ENCODE measurements around the gene SLC25A11.

The SLC25A11 gene, protein sequence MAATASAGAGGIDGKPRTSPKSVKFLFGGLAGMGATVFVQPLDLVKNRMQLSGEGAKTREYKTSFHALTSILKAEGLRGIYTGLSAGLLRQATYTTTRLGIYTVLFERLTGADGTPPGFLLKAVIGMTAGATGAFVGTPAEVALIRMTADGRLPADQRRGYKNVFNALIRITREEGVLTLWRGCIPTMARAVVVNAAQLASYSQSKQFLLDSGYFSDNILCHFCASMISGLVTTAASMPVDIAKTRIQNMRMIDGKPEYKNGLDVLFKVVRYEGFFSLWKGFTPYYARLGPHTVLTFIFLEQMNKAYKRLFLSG

DNA sequence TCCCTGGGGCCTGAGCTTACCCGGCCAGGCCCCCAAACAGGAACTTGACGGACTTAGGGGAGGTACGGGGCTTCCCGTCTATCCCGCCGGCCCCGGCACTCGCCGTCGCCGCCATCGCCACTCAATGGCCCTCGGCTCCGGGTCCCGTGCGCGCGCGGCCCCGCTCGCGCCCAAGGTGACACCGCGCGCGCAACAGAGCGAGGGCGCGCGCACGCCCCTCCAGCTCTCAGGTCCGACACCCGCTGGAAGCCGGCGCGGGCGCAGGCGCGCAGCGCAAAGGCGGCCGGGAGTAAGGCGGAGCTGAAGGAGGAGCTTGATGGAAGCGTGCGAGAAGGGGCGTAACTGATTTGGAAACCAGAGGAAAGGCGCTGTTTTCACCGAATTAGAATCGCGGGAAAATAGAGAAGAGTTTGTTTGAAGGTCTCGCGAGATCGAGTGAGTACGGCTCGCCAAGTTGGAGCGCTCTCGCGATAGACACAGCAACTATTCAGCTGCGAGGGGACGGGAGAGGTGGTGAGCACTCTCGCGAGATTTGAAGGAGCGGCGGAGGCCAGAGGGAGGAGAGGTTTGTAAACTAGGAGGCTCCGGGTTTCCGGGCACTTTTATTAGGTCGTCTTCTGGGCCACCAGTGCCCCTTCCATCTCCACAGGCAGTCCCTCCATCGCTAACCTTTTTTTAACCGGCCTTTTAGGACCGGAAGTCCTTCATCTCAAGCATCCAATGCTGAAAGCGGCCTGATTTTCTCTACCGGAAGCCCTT lies at the start of gene SLC25A11, which contains the start of gene RNF167:
Gene SLC25A11, minus strand, starts transcription at position 251 of the 759 bp plus-strand sequence. Its CDS starts 136 bp downstream, at position 115.
Gene RNF167, plus strand, starts transcription at position 473 of the 759 bp plus-strand sequence. CDS start 642 bp downstream, outside the sequence.
- Histone ChIP-seq H3K9ac (ENCODE audit: low read depth, low read length) (peak within 1 kb of the TSS; percentile 98), H3K4me1 (ENCODE audit: insufficient read depth, low read length) (peaks cover 12% of the 10 kb centered on the region; the same call in 1 of the 2 replicates), H3K36me3 (ENCODE audit: insufficient read depth, low read length) (peaks cover 4% of the 10 kb centered on the region; the same call in 1 of the 2 replicates), H3K9me3 (ENCODE audit: control insufficient read depth, insufficient read depth, low read length) (no peaks in the 10 kb centered on the region)

DNA sequence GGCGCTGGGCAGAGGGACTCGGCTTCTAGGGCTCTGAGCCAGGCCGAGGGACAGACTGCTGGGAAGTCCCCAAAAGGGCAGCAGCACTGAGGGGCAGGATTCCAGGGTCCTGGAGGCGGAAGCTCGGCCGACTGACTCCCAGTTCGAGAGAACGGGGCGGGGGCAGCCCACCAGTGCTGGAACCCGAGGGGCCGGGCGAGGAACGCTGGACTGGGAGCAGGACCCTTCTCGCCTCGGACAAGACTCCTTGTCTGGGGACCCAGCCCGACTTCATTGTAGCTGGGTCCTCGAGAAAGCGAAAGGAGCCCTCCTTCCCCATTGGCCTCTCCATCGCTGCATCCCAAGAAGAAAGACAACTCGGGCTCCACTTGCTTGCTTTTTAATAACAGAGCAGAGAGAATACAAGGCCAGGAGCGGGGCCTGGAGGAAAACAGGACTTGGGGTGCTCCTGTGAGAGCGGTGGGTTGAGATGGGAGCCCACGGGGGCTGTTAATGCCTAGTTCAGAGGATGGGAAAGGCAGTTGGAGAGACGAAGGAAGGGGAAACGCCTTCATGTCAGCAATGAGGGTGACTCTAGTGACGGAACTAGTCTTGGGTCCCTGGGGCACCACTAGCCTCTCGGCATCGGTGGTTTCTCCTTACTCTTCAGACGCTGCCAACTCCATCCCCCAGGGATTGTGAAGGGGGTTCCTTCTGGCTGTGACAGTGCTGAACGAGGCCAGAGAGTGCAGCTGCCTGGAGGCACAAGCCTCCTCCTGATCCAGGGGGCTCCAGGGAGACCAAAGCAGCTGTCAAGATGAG lies 48.1 kb upstream of the SLC25A11 start:
- Histone ChIP-seq H3K36me3 (ENCODE audit: insufficient read depth, low read length) (no peaks in the 10 kb centered on the region; the same call in 1 of the 2 replicates), H3K9ac (ENCODE audit: low read depth, low read length) (peak overlapping the region; percentile 70), H3K4me1 (ENCODE audit: insufficient read depth, low read length) (peaks cover 4% of the 10 kb centered on the region; the same call in 1 of the 2 replicates), H3K9me3 (ENCODE audit: control insufficient read depth, insufficient read depth, low read length) (no peaks in the 10 kb centered on the region)

DNA sequence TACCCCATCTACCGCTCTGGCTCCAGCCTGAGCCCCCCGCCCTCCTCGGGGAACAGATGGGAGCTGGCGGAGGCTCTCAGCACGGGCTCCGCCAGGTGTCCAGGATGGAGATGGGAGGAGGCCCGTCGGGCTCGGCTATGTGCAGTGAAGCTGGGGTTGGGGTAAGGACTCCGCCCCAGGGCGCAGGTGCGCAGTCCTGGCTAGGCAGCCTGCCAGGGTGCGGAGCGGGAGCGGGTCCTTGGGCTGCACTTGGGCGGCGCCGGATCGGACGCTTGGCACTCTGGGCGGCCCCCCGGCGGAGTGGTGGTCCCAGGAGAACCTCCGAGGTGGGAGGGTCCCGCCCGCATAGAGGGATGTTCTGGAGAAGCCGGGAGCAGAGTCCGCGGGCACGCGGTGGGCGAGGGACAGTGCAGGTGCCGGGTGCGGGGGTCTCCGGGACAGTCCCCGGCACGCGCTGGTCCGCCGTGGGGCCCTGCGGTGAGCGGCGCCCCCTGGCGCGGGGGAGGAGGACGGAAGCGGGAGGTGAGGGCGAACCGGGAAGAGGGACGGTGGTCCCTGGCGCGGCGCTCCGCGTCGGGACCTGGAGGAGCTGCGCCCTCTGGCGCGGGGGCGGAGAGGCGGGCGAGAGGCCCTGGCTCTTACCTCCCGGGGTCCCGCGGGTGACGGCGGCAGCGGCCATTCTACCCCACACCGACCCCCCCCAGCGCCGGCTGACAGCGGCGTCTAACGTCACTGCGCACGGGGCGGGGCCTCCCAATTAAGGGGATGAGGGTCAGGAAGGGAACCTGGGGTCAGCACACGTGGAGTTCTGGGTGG lies 47.3 kb upstream of the SLC25A11 start, which contains the start of gene CAMTA2:
Gene CAMTA2, minus strand, starts transcription at position 725 of the 816 bp plus-strand sequence. CDS start 1,453 bp downstream, outside the sequence.
- Histone ChIP-seq H3K9ac (ENCODE audit: low read depth, low read length) (peak within 1 kb of the TSS; percentile 70), H3K4me1 (ENCODE audit: insufficient read depth, low read length) (peaks cover 4% of the 10 kb centered on the region; the same call in 1 of the 2 replicates), H3K36me3 (ENCODE audit: insufficient read depth, low read length) (no peaks in the 10 kb centered on the region; the same call in 1 of the 2 replicates), H3K9me3 (ENCODE audit: control insufficient read depth, insufficient read depth, low read length) (no peaks in the 10 kb centered on the region)

DNA sequence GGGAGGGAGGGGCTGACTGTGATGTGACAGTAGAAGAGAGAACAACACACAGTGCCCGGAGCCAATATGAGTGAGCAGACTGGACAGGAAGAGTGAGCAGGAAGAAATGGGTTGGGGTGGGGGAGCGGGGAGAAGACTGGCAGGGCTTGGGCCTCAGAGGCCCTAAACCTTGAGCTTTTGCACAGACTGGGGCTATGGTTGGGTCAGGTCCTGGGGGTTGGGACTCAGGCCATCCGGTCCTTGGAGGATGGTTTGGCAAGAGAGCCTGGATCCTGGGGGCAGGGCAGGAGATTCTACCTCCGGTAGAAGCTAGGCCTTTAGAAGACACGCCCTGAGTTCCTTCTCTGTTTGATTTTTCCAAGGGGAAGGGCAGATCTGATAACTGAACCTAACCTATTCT lies 46.6 kb upstream of the SLC25A11 start:
- Histone ChIP-seq H3K36me3 (ENCODE audit: insufficient read depth, low read length) (no peaks in the 10 kb centered on the region; the same call in 1 of the 2 replicates), H3K9ac (ENCODE audit: low read depth, low read length) (peak overlapping the region; percentile 70), H3K4me1 (ENCODE audit: insufficient read depth, low read length) (peaks cover 4% of the 10 kb centered on the region; the same call in 1 of the 2 replicates), H3K9me3 (ENCODE audit: control insufficient read depth, insufficient read depth, low read length) (no peaks in the 10 kb centered on the region)

DNA sequence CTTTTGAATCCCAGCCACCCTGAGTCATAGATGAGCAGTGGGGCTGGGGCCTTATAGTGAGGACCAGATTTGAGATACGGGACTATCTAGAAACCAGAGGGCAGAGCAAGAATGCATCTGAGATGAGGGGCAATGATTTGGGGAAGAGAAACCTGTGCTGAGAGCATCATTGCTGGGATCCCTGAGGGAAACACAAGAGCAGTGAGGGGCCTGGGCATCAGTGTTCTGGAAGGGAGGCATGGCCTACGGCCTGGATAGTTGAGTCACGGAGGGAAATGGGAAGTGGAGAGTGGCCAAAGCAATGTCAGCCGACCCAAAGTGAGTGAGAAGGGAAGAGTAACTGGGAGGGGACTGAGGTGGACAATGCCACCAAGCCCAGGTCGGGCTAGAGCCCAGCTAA lies 42.5 kb upstream of the SLC25A11 start:
- Histone ChIP-seq H3K36me3 (ENCODE audit: insufficient read depth, low read length) (peaks cover 8% of the 10 kb centered on the region; the same call in 1 of the 2 replicates), H3K4me1 (ENCODE audit: insufficient read depth, low read length) (peaks cover 5% of the 10 kb centered on the region), H3K9ac (ENCODE audit: low read depth, low read length) (no peak overlapping the region), H3K9me3 (ENCODE audit: control insufficient read depth, insufficient read depth, low read length) (no peaks in the 10 kb centered on the region)

DNA sequence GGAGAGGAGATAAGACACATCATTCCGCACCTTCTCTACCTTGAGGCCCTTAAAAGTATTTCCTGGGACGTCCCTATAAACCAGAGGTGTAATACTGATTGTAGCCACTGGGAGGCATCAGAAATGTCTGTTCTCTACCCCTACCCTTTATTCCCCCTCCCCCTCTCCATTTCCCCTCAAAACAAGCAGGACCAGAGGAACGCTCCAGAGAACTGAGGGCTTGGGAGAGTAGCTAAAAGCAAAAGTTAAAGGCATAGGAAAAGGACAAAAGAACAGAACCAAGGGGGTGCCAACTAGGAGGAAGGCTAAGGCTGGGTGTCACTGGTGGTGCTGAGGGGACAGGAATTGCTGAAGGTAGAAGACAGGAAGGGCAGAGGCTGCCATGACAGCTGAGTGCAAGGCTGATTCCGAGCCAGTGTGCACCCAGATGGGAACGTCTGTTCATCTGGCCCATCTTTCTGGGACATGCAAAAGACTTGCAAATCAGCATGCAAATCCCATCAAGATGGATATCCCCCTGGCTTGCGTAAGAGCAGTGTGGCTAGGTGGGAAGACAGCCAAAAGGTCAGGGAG lies 40.9 kb upstream of the SLC25A11 start:
- Histone ChIP-seq H3K36me3 (ENCODE audit: insufficient read depth, low read length) (peaks cover 8% of the 10 kb centered on the region; the same call in 1 of the 2 replicates), H3K9me3 (ENCODE audit: control insufficient read depth, insufficient read depth, low read length) (no peaks in the 10 kb centered on the region), H3K4me1 (ENCODE audit: insufficient read depth, low read length) (peaks cover 5% of the 10 kb centered on the region), H3K9ac (ENCODE audit: low read depth, low read length) (no peak overlapping the region)

DNA sequence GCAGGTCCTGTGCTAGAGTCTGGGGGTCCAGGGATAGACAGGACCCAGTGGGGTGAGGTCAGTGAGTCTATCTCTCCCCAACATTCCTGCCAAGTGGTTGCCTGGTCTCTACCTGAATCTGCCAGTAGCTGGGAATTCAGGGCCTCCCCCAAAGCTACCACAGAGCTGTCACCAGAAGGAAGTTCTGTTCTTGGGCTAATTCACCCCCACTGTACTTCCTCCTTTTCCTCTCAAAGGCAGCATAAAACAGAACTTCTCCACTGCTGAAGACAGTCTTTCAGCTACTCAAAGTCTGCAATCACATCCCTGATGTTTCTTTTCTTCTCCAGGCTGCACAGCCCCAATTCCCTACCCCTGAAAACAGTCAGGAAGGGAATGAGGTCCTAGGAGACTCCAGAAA lies 38.9 kb upstream of the SLC25A11 start:
- Histone ChIP-seq H3K9ac (ENCODE audit: low read depth, low read length) (no peak overlapping the region), H3K36me3 (ENCODE audit: insufficient read depth, low read length) (peaks cover 8% of the 10 kb centered on the region; the same call in 1 of the 2 replicates), H3K4me1 (ENCODE audit: insufficient read depth, low read length) (peaks cover 5% of the 10 kb centered on the region), H3K9me3 (ENCODE audit: control insufficient read depth, insufficient read depth, low read length) (no peaks in the 10 kb centered on the region)

DNA sequence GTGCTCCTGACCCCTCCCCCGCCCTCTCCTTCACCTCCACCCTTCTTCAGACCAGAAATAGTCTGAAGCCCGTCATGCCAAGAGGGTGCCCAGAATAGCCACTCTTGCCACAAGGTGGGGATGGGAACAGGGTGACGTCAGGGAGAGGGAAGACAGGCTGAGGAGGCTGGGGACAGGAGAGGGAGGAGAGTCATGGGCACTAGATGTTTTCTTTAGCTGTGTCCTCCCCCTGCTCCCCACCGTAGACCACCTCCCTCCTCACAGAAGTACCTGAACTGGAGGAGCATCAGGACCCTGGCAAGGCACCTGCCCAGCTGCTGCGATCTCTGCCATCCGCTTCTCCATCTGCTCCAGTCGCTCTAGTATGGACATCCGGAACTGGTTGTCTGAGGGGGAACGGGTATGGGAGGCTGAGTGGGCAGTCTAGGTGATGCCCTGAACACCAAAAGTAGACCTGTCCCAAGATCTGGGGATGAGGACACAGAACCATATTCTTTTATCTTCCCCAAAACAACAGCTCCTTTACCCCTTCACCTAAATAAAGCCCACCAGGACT lies 34.3 kb upstream of the SLC25A11 start:
- H3K9ac ChIP-seq (ENCODE audit: low read depth, low read length) = no peak overlapping the region
- H3K4me1 ChIP-seq (ENCODE audit: insufficient read depth, low read length) = peaks cover 15% of the 10 kb centered on the region
- H3K9me3 ChIP-seq (ENCODE audit: control insufficient read depth, insufficient read depth, low read length) = no peaks in the 10 kb centered on the region
- peaks cover 13% of the 10 kb centered on the region for H3K36me3 ChIP-seq (ENCODE audit: insufficient read depth, low read length)

DNA sequence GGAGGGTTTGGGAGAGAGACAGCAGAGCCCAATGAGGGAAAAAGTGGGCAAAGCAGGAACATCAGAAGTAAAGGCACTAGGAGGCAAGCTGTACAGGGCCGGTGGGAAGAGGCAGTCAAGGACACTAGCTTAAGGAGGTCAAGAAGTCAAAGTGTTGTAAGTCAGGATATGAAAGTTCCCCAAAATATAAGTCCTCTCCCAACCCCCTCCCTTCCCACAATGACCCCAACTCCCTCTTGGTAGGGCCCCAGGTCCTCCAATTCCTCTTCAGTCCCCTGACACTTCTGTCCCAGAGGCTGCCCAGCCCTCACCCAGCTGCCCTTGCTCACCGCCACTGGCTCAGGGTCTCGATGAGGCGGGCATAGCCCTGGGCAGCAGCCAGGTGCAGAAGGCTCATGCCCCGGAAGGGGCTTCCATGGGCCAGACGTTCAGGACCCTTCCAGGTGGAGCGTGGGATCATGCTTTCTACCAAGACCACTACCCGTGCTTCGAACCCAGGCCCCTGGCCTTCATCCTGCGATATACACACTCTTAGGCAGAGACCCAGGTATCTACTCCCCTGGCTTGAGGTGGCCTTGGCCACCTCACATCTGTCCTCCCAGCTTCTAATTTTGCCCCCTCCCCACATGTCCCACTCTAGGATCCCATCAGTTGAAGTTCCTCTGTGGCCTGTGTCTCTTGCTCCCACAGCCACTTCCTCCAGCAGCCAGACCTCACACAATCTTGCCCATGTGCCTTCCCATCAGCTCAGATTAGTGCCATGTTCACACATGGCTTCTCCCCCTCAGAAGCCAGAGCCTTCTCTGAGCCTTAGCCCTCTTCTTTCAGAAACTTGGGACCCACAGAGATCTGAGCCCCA lies 33.6 kb upstream of the SLC25A11 start:
- no peaks in the 10 kb centered on the region for H3K9me3 ChIP-seq (ENCODE audit: control insufficient read depth, insufficient read depth, low read length)
- H3K4me1 ChIP-seq (ENCODE audit: insufficient read depth, low read length) = peaks cover 15% of the 10 kb centered on the region
- H3K36me3 ChIP-seq (ENCODE audit: insufficient read depth, low read length) = peaks cover 12% of the 10 kb centered on the region
- no peak overlapping the region for H3K9ac ChIP-seq (ENCODE audit: low read depth, low read length)

DNA sequence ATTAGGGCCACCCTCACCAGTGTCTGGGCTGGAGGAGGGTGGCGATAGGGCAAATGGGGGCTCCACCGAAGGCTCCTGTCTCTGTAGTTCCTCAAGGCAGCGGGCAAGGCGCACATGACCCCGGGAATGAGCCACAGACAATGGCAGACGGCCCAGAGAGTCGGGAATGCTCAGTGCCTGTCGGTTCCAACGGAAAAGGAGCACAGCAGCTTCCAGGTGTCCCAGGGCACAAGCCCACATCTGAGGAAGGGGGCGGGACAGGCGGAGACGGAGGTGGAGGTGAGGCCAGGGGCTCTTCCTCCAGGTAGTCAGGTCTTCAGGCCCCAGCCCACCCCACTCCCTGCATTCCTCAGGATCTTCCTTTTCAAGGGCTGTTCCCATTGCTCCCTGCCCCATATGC lies 32.9 kb upstream of the SLC25A11 start:
- Histone ChIP-seq H3K9ac (ENCODE audit: low read depth, low read length) (no peak overlapping the region), H3K4me1 (ENCODE audit: insufficient read depth, low read length) (peaks cover 15% of the 10 kb centered on the region), H3K36me3 (ENCODE audit: insufficient read depth, low read length) (peaks cover 9% of the 10 kb centered on the region), H3K9me3 (ENCODE audit: control insufficient read depth, insufficient read depth, low read length) (no peaks in the 10 kb centered on the region)

DNA sequence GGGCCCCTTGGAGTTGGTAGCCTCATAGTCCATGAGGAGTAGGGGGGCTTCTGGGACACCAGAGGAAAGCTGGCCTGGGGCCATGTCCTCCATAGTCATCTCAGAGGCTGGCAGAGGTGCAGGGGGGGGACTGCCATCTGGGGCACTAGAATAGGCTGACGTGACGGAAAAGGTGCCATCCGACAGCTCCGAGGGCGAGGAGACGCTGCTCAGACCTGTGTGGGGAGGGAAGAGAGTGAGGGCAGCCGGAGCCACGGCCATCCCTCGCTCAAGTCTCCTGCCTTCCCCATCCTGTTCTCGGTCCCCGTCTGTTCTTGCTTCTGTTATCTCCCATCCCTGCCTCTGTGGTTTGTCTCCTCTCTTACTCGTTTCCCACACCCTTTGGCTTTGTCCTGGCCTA lies 32.5 kb upstream of the SLC25A11 start:
- Histone ChIP-seq H3K36me3 (ENCODE audit: insufficient read depth, low read length) (peaks cover 5% of the 10 kb centered on the region; the same call in 1 of the 2 replicates), H3K4me1 (ENCODE audit: insufficient read depth, low read length) (peaks cover 15% of the 10 kb centered on the region), H3K9ac (ENCODE audit: low read depth, low read length) (no peak overlapping the region), H3K9me3 (ENCODE audit: control insufficient read depth, insufficient read depth, low read length) (no peaks in the 10 kb centered on the region)

DNA sequence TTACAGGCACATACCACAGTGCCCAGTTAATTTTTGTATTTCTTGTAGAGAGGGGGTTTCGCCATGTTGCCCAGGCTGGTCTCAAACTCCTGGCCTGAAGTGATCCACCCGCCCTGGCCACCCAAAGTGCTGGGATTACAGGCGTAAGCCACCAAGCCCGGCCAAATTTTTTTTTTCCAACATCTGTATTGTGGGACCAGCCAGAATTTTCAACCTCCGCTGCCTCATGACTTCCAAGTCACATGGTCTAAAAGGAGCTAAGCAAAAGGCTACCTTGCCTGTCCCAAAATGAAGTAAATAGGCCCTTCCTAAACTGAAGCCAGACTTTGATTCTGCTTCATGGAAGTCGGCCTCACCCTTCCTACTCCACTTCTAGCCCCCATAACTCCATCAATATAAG lies 32.0 kb upstream of the SLC25A11 start:
- peaks cover 5% of the 10 kb centered on the region; the same call in 1 of the 2 replicates for H3K36me3 ChIP-seq (ENCODE audit: insufficient read depth, low read length)
- H3K4me1 ChIP-seq (ENCODE audit: insufficient read depth, low read length) = peaks cover 15% of the 10 kb centered on the region
- H3K9me3 ChIP-seq (ENCODE audit: control insufficient read depth, insufficient read depth, low read length) = no peaks in the 10 kb centered on the region
- no peak overlapping the region for H3K9ac ChIP-seq (ENCODE audit: low read depth, low read length)

All from ES-I3 (cell line).